GM23338 (cell line): ENCODE data around the gene THAP5.

ENCODE experiments used
- CREB1 ChIP-seq: fragments of 250-450 bp; sonication (Bioruptor Pico); IDR thresholded peaks from 2 replicates; pipeline ENCODE4 v1.5.0; 2020; ENCODE audit warnings: low read depth, mild to moderate bottlenecking, moderate library complexity
- ETS1 ChIP-seq: IDR thresholded peaks from 2 replicates; pipeline ENCODE4 v1.6.1; 2016; ENCODE audit warnings: antibody characterized with exemption
- EZH2 ChIP-seq: fragments of 200-600 bp; sonication (generic); IDR thresholded peaks from one replicate; pipeline ENCODE4 v1.8.0; 2017; ENCODE audit warnings: antibody characterized with exemption, mild to moderate bottlenecking, low read depth; ENCODE audit not compliant: unreplicated experiment
- EZH2phosphoT487 ChIP-seq: fragments of 200-600 bp; sonication (generic); IDR thresholded peaks from one replicate; pipeline ENCODE4 v1.8.1; 2018; ENCODE audit warnings: antibody characterized with exemption; ENCODE audit not compliant: unreplicated experiment
- JUNB ChIP-seq: IDR thresholded peaks from one replicate; pipeline ENCODE4 v1.6.1; 2016; ENCODE audit warnings: antibody characterized with exemption; ENCODE audit not compliant: unreplicated experiment
- NANOG ChIP-seq: IDR thresholded peaks from 2 replicates; pipeline ENCODE4 v1.6.1; 2016; ENCODE audit warnings: antibody characterized with exemption, borderline replicate concordance
- POLR2AphosphoS5 ChIP-seq: IDR thresholded peaks from 2 replicates; pipeline ENCODE4 v1.6.1; 2016; ENCODE audit warnings: antibody characterized with exemption, low read depth
- STAT1 ChIP-seq: IDR thresholded peaks from one replicate; pipeline ENCODE4 v1.6.1; 2016; ENCODE audit warnings: antibody characterized with exemption; ENCODE audit not compliant: unreplicated experiment
- ZNF114 ChIP-seq: fragments of 250-450 bp; sonication (Bioruptor Pico); IDR thresholded peaks from 2 replicates; pipeline ENCODE4 v1.5.0; 2020; ENCODE audit warnings: mild to moderate bottlenecking, moderate library complexity
- ZNF331 ChIP-seq: fragments of 250-450 bp; sonication (Bioruptor Pico); IDR thresholded peaks from 2 replicates; pipeline ENCODE4 v1.5.0; 2020; ENCODE audit warnings: low read depth, mild to moderate bottlenecking, moderate library complexity
- TF ChIP-seq, protein P1 (sequence below), 2 experiments: fragments of 200-600 bp in 1 of 2; sonication (generic) in 1 of 2; conservative IDR thresholded peaks; 2 replicates each; pipeline versions ENCODE4 v1.5.1 to v1.6.1; 2016 to 2017; ENCODE audit warnings: antibody characterized with exemption in 2 of 2, low read depth in 2 of 2, mild to moderate bottlenecking in 2 of 2, moderate library complexity in 1 of 2
- TF ChIP-seq, protein P2 (sequence below): IDR thresholded peaks from one replicate; pipeline ENCODE4 v1.6.1; 2018; ENCODE audit warnings: antibody characterized with exemption; ENCODE audit not compliant: unreplicated experiment
- TF ChIP-seq, protein P3 (sequence below): fragments of 250-450 bp; sonication (Bioruptor Pico); IDR thresholded peaks from 2 replicates; pipeline ENCODE4 v1.5.0; 2020; ENCODE audit warnings: mild to moderate bottlenecking, moderate library complexity

- TF ChIP-seq POLR2AphosphoS5 (no peak), EZH2phosphoT487 (no peak), EZH2 (no peak), NANOG (no peak), STAT1 (no peak), ETS1 (no peak), JUNB (no peak), ZNF114 (CRISPR knock-in tag) (no peak), CREB1 (CRISPR knock-in tag) (no peak), ZNF331 (no peak)
- TF ChIP-seq, protein P1, sequence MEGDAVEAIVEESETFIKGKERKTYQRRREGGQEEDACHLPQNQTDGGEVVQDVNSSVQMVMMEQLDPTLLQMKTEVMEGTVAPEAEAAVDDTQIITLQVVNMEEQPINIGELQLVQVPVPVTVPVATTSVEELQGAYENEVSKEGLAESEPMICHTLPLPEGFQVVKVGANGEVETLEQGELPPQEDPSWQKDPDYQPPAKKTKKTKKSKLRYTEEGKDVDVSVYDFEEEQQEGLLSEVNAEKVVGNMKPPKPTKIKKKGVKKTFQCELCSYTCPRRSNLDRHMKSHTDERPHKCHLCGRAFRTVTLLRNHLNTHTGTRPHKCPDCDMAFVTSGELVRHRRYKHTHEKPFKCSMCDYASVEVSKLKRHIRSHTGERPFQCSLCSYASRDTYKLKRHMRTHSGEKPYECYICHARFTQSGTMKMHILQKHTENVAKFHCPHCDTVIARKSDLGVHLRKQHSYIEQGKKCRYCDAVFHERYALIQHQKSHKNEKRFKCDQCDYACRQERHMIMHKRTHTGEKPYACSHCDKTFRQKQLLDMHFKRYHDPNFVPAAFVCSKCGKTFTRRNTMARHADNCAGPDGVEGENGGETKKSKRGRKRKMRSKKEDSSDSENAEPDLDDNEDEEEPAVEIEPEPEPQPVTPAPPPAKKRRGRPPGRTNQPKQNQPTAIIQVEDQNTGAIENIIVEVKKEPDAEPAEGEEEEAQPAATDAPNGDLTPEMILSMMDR (conservative IDR thresholded peaks at IDR 0.05; ENCODE audit: low read depth in 2 of 2), result no peak
- TF ChIP-seq, protein P2, sequence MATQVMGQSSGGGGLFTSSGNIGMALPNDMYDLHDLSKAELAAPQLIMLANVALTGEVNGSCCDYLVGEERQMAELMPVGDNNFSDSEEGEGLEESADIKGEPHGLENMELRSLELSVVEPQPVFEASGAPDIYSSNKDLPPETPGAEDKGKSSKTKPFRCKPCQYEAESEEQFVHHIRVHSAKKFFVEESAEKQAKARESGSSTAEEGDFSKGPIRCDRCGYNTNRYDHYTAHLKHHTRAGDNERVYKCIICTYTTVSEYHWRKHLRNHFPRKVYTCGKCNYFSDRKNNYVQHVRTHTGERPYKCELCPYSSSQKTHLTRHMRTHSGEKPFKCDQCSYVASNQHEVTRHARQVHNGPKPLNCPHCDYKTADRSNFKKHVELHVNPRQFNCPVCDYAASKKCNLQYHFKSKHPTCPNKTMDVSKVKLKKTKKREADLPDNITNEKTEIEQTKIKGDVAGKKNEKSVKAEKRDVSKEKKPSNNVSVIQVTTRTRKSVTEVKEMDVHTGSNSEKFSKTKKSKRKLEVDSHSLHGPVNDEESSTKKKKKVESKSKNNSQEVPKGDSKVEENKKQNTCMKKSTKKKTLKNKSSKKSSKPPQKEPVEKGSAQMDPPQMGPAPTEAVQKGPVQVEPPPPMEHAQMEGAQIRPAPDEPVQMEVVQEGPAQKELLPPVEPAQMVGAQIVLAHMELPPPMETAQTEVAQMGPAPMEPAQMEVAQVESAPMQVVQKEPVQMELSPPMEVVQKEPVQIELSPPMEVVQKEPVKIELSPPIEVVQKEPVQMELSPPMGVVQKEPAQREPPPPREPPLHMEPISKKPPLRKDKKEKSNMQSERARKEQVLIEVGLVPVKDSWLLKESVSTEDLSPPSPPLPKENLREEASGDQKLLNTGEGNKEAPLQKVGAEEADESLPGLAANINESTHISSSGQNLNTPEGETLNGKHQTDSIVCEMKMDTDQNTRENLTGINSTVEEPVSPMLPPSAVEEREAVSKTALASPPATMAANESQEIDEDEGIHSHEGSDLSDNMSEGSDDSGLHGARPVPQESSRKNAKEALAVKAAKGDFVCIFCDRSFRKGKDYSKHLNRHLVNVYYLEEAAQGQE, result no peak
- TF ChIP-seq, protein P3, sequence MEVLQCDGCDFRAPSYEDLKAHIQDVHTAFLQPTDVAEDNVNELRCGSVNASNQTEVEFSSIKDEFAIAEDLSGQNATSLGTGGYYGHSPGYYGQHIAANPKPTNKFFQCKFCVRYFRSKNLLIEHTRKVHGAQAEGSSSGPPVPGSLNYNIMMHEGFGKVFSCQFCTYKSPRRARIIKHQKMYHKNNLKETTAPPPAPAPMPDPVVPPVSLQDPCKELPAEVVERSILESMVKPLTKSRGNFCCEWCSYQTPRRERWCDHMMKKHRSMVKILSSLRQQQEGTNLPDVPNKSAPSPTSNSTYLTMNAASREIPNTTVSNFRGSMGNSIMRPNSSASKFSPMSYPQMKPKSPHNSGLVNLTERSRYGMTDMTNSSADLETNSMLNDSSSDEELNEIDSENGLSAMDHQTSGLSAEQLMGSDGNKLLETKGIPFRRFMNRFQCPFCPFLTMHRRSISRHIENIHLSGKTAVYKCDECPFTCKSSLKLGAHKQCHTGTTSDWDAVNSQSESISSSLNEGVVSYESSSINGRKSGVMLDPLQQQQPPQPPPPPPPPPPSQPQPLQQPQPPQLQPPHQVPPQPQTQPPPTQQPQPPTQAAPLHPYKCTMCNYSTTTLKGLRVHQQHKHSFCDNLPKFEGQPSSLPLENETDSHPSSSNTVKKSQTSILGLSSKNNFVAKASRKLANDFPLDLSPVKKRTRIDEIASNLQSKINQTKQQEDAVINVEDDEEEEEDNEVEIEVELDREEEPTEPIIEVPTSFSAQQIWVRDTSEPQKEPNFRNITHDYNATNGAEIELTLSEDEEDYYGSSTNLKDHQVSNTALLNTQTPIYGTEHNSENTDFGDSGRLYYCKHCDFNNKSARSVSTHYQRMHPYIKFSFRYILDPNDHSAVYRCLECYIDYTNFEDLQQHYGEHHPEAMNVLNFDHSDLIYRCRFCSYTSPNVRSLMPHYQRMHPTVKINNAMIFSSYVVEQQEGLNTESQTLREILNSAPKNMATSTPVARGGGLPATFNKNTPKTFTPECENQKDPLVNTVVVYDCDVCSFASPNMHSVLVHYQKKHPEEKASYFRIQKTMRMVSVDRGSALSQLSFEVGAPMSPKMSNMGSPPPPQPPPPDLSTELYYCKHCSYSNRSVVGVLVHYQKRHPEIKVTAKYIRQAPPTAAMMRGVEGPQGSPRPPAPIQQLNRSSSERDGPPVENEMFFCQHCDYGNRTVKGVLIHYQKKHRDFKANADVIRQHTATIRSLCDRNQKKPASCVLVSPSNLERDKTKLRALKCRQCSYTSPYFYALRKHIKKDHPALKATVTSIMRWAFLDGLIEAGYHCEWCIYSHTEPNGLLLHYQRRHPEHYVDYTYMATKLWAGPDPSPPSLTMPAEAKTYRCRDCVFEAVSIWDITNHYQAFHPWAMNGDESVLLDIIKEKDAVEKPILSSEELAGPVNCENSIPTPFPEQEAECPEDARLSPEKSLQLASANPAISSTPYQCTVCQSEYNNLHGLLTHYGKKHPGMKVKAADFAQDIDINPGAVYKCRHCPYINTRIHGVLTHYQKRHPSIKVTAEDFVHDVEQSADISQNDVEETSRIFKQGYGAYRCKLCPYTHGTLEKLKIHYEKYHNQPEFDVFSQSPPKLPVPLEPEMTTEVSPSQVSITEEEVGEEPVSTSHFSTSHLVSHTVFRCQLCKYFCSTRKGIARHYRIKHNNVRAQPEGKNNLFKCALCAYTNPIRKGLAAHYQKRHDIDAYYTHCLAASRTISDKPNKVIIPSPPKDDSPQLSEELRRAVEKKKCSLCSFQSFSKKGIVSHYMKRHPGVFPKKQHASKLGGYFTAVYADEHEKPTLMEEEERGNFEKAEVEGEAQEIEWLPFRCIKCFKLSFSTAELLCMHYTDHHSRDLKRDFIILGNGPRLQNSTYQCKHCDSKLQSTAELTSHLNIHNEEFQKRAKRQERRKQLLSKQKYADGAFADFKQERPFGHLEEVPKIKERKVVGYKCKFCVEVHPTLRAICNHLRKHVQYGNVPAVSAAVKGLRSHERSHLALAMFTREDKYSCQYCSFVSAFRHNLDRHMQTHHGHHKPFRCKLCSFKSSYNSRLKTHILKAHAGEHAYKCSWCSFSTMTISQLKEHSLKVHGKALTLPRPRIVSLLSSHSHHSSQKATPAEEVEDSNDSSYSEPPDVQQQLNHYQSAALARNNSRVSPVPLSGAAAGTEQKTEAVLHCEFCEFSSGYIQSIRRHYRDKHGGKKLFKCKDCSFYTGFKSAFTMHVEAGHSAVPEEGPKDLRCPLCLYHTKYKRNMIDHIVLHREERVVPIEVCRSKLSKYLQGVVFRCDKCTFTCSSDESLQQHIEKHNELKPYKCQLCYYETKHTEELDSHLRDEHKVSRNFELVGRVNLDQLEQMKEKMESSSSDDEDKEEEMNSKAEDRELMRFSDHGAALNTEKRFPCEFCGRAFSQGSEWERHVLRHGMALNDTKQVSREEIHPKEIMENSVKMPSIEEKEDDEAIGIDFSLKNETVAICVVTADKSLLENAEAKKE (CRISPR knock-in tag), result no peak
Observed at GRCh38 chr7:108572480-108572879, 3.0 kb upstream of the THAP5 start.
